Measurements from ENCODE around the gene KRT83.

The KRT83 gene

DNA sequence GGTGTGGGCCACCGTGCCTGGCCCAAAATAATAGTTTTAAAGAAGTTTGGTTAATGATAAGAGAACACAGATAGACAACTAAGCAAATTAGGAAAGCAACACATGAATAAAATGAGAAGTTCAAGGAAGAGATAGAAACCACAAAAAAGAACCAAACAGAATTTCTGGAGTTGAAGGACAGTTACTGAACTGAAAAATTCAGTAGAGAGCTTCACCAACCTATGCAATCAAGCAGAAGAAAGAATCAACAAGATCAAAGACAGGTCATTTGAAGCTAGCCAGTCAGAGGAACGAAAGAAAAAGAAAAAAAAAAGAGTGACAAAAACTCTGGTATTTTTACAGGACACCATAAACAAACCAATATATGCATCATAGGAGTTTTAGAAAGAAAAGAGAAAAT, 15.4 kb upstream of the KRT83 start:
- in situ Hi-C loops (cut with HindIII; ENCODE audit: low pct_unique_long_range_greater_than_20kb, low sequenced_read_pairs), result no loop called here
- TF ChIP-seq JUND (IDR thresholded peaks at IDR 0.05; ENCODE audit: low read depth), result no peak
- DNase-seq (ENCODE audit: low read depth in 1 of 2, low spot score in 1 of 2), result no peak

DNA sequence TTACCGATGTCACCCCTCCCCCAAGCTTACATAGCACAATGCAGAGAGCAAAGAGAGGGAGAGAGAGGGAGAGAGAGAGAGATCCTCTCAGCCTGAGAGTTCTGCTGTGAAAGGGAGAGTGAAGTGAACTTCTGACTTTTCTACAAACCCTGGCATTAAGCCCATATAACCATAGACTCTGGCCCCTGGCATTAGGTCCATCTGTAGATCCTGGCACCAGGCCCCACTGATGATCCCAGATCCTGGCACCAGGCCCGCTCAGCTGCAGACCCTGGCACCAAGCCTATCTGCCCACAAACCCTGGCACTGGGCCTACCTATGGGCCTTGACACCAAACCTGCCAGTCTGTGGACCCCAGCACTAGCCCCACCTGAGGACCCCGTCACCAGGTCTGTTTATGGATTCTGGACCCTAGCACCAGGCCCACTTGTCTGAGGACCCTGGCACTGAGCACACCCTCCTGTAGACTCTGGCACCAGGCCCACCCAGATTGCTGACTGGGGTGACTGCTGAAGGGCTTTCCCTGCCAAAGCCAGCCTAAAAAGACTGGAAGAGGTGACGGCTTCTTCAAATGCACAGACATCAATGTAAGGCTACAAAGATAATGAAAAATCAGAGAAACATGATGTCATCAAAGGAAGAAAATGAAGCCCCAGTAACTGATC, 14.5 kb upstream of the KRT83 start:
- no peak for TF ChIP-seq JUND (IDR thresholded peaks at IDR 0.05; ENCODE audit: low read depth)
- DNase-seq (ENCODE audit: low read depth in 1 of 2, low spot score in 1 of 2), result no peak
- in situ Hi-C loops (cut with HindIII; ENCODE audit: low pct_unique_long_range_greater_than_20kb, low sequenced_read_pairs), result no loop called here

DNA sequence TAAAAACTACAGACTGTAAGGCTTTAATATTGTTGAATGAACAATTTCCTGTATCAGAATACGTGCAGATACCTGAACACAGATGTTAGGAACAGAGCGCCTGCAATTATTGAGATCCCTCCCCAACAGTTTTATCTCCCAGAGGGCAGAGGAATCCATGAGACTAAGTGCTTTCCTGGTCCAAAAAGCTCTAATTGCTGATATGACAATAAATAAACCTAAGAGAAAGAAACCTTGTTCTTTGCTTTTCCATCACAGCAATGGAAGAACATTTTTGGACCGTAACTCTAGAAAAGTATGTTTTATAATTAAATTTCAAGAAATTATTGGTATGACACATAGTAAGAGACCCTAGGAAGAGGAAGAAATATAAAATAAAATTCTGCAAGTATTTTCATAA, 13.0 kb upstream of the KRT83 start:
- in situ Hi-C loops (cut with HindIII; ENCODE audit: low pct_unique_long_range_greater_than_20kb, low sequenced_read_pairs), result no loop called here
- DNase-seq (ENCODE audit: low read depth in 1 of 2, low spot score in 1 of 2), result no peak
- TF ChIP-seq JUND (IDR thresholded peaks at IDR 0.05; ENCODE audit: low read depth), result no peak

DNA sequence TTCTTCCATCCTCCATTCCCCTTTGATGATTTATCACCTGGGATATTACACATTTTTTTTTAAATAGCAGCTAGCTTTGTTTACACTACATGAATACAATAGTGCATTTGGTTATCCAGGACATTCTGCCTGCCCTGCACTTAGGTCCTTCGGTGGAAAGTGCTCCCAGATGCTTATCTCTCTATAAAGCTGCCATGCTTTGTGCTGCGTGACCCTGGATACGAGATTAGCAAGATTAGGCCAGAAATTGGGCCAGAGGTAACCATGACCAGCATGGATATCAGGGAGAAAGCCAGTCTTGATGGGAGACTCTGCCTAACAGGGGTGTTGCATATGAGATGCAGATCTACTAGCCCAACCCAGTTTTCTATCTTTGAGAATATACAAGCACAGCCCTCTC, 12.1 kb upstream of the KRT83 start:
- DNase-seq (ENCODE audit: low read depth in 1 of 2, low spot score in 1 of 2), result no peak
- in situ Hi-C loops (cut with HindIII; ENCODE audit: low pct_unique_long_range_greater_than_20kb, low sequenced_read_pairs), result no loop called here

DNA sequence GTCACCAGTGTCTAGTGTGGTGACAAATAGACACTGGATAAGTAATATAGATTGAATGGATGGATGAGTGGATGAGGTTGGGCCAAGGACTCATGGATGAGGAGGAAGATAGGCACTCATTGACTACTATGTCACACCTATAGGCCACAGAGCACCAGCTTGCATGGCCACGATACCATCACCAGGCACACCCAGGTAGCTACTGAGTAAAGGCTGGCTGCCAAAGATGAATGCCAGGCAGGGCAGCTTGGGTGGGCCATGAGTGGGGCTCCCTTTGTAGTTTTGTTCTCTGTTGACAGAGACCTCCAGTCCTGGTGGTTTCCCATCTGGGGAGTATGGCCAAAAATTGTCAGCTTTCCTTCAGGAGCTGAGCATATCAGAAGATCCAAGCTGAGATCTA, 11.2 kb upstream of the KRT83 start:
- no peak for TF ChIP-seq JUND (IDR thresholded peaks at IDR 0.05; ENCODE audit: low read depth)
- in situ Hi-C loops (cut with HindIII; ENCODE audit: low pct_unique_long_range_greater_than_20kb, low sequenced_read_pairs), result no loop called here
- no peak for DNase-seq (ENCODE audit: low read depth in 1 of 2, low spot score in 1 of 2)

More for the DNA sequence above, 12.1 kb upstream of the KRT83 start:
- no peak for TF ChIP-seq JUND (IDR thresholded peaks at IDR 0.05; ENCODE audit: low read depth)

DNA sequence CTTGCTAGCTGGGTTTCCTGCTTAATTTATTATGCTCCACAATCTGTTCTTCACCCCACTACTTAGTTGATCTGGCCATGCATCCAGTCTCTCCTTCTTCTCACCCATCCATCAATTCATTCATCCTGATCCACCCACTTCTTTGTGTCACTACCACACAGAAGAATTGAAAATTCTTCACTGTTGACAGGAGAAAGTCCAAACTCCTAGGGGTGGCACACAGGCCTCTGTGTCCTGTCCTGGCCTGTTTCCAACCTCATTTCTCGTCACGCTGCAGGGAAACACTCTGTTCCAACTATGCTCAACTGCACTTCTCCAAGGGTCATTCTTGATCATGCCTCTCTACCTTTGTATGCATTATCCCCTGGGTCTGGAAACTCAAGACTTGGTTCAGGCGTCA, 10.6 kb upstream of the KRT83 start:
- no peak for DNase-seq (ENCODE audit: low read depth in 1 of 2, low spot score in 1 of 2)
- no peak for TF ChIP-seq JUND (IDR thresholded peaks at IDR 0.05; ENCODE audit: low read depth)
- in situ Hi-C loops (cut with HindIII; ENCODE audit: low pct_unique_long_range_greater_than_20kb, low sequenced_read_pairs), result no loop called here

DNA sequence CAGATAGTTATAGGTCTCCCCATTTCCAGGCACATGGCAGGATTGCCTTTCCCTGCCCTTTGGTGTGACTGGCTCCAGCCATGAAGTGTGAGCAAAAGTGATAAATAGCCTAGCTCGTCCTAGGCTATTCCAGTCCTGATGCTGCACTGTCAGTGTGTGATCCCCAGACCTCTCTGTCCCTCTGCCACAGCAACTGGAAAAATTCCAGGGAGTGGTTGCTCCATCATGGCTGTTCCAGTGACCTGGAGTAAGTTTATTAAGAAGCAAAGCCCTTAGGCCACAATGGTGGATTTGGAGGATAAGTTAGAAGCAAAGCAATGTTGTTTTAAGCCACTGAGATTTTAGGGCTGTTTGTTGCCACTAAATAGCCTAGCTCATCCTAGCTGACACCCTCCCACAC, 9.8 kb upstream of the KRT83 start:
- no peak for DNase-seq (ENCODE audit: low read depth in 1 of 2, low spot score in 1 of 2)
- in situ Hi-C loops (cut with HindIII; ENCODE audit: low pct_unique_long_range_greater_than_20kb, low sequenced_read_pairs), result no loop called here
- no peak for TF ChIP-seq JUND (IDR thresholded peaks at IDR 0.05; ENCODE audit: low read depth)

DNA sequence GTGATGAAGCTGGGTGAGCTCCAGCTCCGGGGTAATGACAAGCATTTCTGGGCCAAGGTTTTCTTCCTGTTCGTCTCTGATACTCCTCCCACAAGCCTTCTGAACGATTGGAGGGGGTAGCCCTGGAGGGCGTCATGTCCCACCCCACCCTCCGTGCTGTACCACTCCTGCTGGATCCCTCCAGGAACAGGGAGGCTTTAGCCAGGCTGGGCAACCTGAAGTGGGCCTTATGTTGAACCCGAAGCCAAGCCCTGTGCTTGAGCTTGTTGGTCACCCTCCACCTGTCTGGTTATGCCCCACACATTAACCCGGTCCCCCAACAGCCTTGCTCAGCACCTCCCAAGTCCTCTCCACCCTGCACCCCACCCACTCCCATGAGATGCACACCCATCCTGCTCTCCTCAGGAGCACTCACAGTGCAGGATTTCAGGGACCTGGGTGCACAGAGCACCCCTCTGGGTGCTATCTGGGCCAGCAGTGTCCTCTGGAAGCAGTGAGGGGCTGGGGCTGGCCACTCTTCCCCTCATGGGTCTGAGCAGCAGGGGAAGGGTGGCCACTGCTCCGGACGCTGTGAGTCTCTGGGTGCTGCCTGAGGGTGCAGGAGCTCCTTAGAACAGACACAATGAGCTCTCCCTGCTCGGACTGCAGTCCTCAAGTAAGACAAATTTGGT, 6.8 kb upstream of the KRT83 start:
- no peak for TF ChIP-seq JUND (IDR thresholded peaks at IDR 0.05; ENCODE audit: low read depth)
- DNase-seq (ENCODE audit: low read depth in 1 of 2, low spot score in 1 of 2), result no peak
- in situ Hi-C loops (cut with HindIII; ENCODE audit: low pct_unique_long_range_greater_than_20kb, low sequenced_read_pairs), result no loop called here

DNA sequence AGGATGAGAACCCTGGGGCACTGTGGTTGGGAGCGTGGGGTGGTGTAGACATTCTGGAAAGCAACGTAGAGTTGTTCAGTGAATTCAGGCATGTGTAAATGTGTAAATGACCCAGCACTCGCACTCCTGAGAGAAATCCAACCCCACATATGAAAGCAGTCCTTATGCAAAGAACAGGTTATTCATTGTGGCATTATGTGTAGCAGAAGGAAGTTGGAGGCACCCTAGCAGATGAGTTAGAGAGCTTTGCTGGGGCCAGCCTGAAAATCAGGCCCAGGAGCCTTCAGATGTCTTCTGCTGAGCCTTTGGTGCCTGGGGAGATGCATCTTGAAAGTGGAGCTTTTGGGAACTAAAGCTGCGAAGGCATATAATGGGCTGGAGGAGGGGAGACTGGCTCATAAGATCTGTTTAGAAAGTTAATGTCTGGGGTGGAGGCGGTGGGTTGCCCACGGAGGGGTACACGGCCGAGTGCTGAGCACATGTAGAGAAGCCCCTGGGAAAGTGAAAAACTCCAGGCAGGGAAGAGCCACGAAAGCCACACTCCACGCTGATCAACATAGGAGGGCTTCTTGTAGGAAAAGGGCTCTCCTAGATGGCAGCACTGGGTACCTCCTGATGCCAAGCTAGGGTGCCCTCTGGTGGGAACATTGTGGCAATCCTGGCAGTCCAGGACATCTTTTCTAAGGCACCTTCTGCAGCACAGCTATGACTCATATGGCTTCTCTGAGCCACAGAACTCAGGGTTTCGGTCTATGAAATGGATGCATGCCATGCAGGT, 6.0 kb upstream of the KRT83 start:
- peak; percentile 94 to 96 for DNase-seq (ENCODE audit: low read depth in 1 of 2, low spot score in 1 of 2)
- TF ChIP-seq JUND (IDR thresholded peaks at IDR 0.05; ENCODE audit: low read depth), result no peak
- in situ Hi-C loops (cut with HindIII; ENCODE audit: low pct_unique_long_range_greater_than_20kb, low sequenced_read_pairs), result no loop called here

DNA sequence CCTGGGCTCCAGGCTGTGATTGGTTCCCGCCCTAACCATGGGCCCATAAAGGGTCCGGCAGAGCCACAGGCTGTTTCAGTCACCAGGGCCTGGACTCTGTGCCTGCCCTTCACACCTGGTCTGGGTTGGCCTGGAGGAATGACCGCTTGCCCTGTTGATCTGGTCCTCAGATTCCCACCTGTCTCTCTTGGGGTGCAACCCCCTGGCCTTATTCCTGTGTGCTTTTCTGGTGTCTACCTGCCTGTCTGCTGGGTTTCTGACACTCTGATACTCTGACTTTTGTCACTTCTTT, 2.9 kb upstream of the KRT83 start:
- in situ Hi-C loops (cut with HindIII; ENCODE audit: low pct_unique_long_range_greater_than_20kb, low sequenced_read_pairs), result no loop called here
- TF ChIP-seq JUND (IDR thresholded peaks at IDR 0.05; ENCODE audit: low read depth), result no peak
- DNase-seq (ENCODE audit: low read depth in 1 of 2, low spot score in 1 of 2), result no peak

DNA sequence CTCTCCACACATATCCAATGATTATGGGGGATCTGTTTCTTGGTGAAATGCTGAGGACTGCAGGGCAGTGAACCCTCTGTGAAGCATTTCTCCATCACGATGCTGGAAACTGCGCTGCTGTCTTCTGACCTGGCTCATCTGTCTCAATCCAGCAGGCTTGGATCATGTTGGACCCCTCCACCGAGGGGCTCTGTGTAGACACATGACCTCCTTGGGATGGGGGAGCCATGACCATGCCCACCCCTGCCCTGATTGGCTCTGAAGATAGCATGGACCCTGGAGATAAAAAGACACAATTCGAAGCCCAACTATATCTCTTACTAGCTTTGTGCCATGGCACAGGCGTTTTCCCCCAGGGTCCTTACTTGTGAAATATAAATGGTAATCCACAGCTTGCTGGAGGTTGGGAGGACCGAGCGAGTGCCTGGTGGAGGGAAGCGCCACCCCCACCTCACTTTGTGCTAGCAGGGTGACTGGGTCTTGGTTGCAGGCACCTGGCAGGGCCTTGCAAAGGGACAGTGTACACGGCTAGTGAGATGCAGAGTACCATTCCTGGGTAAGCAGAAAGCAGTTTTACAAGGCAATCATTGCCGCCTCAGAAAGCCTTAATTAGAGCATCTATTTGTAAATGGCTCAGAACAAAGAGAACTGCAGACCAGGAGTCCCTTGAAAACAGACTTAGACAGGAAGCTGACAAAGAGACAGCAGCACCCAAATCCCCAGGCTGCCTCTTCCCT, 2.4 kb upstream of the KRT83 start:
- in situ Hi-C loops (cut with HindIII; ENCODE audit: low pct_unique_long_range_greater_than_20kb, low sequenced_read_pairs), result no loop called here
- DNase-seq (ENCODE audit: low read depth in 1 of 2, low spot score in 1 of 2), result no peak
- no peak for TF ChIP-seq JUND (IDR thresholded peaks at IDR 0.05; ENCODE audit: low read depth)

DNA sequence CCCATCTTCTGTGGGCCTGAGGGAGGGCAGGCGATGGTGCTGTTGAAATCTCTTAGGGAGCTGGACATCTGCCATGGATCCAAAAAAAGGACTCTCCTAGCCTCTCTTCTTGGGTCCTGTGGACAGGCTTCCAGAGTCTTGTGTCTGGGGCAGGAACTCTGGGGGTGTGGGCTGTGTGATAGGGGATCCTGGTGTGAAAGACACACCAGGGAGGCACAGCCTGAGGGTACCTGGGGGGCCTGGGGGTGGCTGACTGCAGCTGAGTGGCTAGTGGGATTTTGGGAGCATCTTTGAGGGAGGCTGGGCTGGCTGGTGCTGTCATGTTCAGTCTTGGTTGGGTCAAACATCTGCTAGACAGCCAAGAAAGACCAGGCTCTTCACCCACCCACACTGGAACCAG, 1.8 kb upstream of the KRT83 start:
- in situ Hi-C loops (cut with HindIII; ENCODE audit: low pct_unique_long_range_greater_than_20kb, low sequenced_read_pairs), result no loop called here
- no peak for DNase-seq (ENCODE audit: low read depth in 1 of 2, low spot score in 1 of 2)
- TF ChIP-seq JUND (IDR thresholded peaks at IDR 0.05; ENCODE audit: low read depth), result no peak

DNA sequence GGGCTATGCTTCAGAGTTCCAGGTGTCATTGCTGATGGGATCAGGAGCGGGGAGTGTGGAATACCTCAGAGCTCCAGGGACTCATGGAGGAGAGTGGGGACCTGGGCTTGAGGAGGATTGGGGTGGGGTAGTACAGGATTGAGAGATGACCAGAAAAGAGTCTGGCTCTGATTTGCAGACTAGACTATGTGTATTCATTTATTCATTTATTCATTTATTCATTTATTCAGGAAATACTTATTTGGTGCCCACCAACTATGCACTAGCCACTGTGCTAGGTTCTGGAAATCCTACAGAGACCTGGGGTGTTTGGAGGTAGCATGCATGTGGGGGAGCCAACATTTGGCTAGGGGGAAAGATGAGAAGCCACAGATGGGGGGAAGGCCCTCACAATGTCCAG, 871 bp upstream of the KRT83 start:
- no peak for DNase-seq (ENCODE audit: low read depth in 1 of 2, low spot score in 1 of 2)
- TF ChIP-seq JUND (IDR thresholded peaks at IDR 0.05; ENCODE audit: low read depth), result no peak
- in situ Hi-C loops (cut with HindIII; ENCODE audit: low pct_unique_long_range_greater_than_20kb, low sequenced_read_pairs), result no loop called here

Measured in T47D (cell line).